Ascending aorta (tissue), 2 donors: Measurements from ENCODE around the gene PGK2. TPM values are rescaled to one million over a fixed set of nuclear protein-coding genes. Genes with fewer than 3 reads are reported as not detected.

ENCODE experiments used
- DNase-seq, 2 donors: peaks; one replicate each; pipeline ENCODE4 v3.0.0-alpha.2; 2019; ENCODE audit warnings: low spot score in 2 of 2
- H3K27ac ChIP-seq, 2 donors: fragments of 200-600 bp; sonication (generic); one replicate each; pipeline ENCODE4 v1.5.1; 2016 to 2017; ENCODE audit warnings: mild to moderate bottlenecking in 1 of 2
- H3K27me3 ChIP-seq: fragments of 200-600 bp; sonication (generic); one replicate; pipeline ENCODE4 v1.5.1; 2017
- H3K36me3 ChIP-seq, 2 donors: fragments of 200-600 bp; sonication (generic); one replicate each; pipeline ENCODE4 v1.5.1; 2016
- H3K4me1 ChIP-seq, 2 donors: fragments of 200-600 bp; sonication (generic); one replicate each; pipeline ENCODE4 v1.5.1; 2016 to 2017; ENCODE audit warnings: mild to moderate bottlenecking in 1 of 2
- H3K4me3 ChIP-seq, 2 donors: fragments of 200-600 bp; sonication (generic); one replicate each; pipeline ENCODE4 v1.5.1; 2016 to 2017; ENCODE audit warnings: mild to moderate bottlenecking in 1 of 2
- H3K9me3 ChIP-seq, 2 donors: fragments of 200-600 bp; sonication (generic); one replicate each; pipeline ENCODE4 v1.5.1; 2016
- intact Hi-C: fragments of 100-400 bp; cut with DNase I; formaldehyde crosslinking; loops from one replicate; pipeline ENCODE4 v1.15.1; 2023
- total RNA-seq: library from RNA; depleted of rRNA; stranded (reverse); fragments of >200 nt; gene quantifications from one replicate; pipeline ENCODE4 v1.1.0, GENCODE V29; 2016
- TF ChIP-seq, protein P1 (sequence below), 3 experiments: fragments of 200-600 bp in 2 of 3; fragments of 450-650 bp in 1 of 3; sonication (generic) in 2 of 3; IDR thresholded peaks; one replicate each; pipeline ENCODE4 v1.5.1; 2016 to 2019; ENCODE audit warnings: antibody characterized with exemption in 3 of 3, mild to moderate bottlenecking in 1 of 3, moderate library complexity in 1 of 3

Gene PGK2
- total RNA-seq: not detected

GRCh38 chr6:49787176-49787575, at the start of gene PGK2:
TSS of gene PGK2 (minus strand) at chr6:49787285. CDS start at chr6:49787187, 98 bp downstream.
- H3K4me3 ChIP-seq: no peak within 1 kb of the TSS
- H3K27me3 ChIP-seq: no peaks in the 10 kb centered on the region
- DNase-seq: no peak
- no peaks in the 10 kb centered on the region for H3K36me3 ChIP-seq
- H3K27ac ChIP-seq: no peak within 1 kb of the TSS
- H3K4me1 ChIP-seq: no peaks in the 10 kb centered on the region
- H3K9me3 ChIP-seq: no peaks in the 10 kb centered on the region
- intact Hi-C loops: no loop called here
- TF ChIP-seq, protein P1, sequence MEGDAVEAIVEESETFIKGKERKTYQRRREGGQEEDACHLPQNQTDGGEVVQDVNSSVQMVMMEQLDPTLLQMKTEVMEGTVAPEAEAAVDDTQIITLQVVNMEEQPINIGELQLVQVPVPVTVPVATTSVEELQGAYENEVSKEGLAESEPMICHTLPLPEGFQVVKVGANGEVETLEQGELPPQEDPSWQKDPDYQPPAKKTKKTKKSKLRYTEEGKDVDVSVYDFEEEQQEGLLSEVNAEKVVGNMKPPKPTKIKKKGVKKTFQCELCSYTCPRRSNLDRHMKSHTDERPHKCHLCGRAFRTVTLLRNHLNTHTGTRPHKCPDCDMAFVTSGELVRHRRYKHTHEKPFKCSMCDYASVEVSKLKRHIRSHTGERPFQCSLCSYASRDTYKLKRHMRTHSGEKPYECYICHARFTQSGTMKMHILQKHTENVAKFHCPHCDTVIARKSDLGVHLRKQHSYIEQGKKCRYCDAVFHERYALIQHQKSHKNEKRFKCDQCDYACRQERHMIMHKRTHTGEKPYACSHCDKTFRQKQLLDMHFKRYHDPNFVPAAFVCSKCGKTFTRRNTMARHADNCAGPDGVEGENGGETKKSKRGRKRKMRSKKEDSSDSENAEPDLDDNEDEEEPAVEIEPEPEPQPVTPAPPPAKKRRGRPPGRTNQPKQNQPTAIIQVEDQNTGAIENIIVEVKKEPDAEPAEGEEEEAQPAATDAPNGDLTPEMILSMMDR (IDR thresholded peaks at IDR 0.05): no peak

GRCh38 chr6:49835140-49835539, 48.1 kb upstream of the PGK2 start:
- no peaks in the 10 kb centered on the region for H3K27me3 ChIP-seq
- no peaks in the 10 kb centered on the region for H3K36me3 ChIP-seq
- no peaks in the 10 kb centered on the region for H3K4me1 ChIP-seq
- no peaks in the 10 kb centered on the region for H3K9me3 ChIP-seq
- intact Hi-C loops: no loop called here
- TF ChIP-seq, protein P1 (IDR thresholded peaks at IDR 0.05): no peak
- no peak for DNase-seq
- H3K4me3 ChIP-seq: no peak overlapping the region
- H3K27ac ChIP-seq: no peak overlapping the region

GRCh38 chr6:49833386-49833785, 46.3 kb upstream of the PGK2 start:
- intact Hi-C loops: no loop called here
- Histone ChIP-seq H3K27ac (no peak overlapping the region), H3K27me3 (no peaks in the 10 kb centered on the region), H3K4me3 (no peak overlapping the region), H3K9me3 (no peaks in the 10 kb centered on the region), H3K36me3 (no peaks in the 10 kb centered on the region), H3K4me1 (no peaks in the 10 kb centered on the region)
- TF ChIP-seq, protein P1 (IDR thresholded peaks at IDR 0.05): no peak
- DNase-seq: no peak

DNA sequence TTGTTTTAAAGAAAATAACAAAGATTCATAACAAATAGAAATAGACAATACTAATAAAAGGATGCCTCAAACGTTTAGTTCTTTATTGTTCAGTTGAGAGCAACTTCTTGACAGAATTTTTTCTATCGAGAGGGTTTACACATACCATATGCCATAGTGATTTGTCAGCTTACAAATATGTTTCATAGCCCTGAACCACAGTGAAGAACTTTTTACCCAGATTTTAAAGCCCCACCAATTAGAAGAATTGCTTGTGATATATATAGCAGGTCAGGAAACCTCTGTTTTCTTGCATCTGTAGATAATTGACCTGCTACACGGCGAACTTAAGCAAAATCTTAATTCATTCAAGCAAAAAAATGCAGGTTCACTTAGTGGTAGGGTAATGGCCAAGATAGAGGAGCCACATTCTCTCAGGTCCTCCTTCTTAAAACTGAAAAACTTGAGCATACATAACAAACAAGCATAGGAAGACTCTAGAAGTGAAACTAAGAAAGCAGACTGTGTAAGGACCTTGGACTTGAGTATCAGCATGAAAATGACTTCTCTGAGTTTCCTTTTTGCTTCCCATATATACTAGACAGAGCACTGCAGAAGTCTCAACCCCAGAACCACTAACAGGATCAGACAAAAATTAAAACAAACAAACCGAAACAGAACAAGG, 39.8 kb upstream of the PGK2 start:
- Histone ChIP-seq H3K27ac (no peak overlapping the region), H3K27me3 (no peaks in the 10 kb centered on the region), H3K4me1 (no peaks in the 10 kb centered on the region), H3K4me3 (no peak overlapping the region), H3K9me3 (no peaks in the 10 kb centered on the region), H3K36me3 (no peaks in the 10 kb centered on the region)
- intact Hi-C loops: no loop called here
- TF ChIP-seq, protein P1 (IDR thresholded peaks at IDR 0.05): no peak
- no peak for DNase-seq

- TF ChIP-seq, protein P1 (IDR thresholded peaks at IDR 0.05): no peak
- H3K36me3 ChIP-seq: no peaks in the 10 kb centered on the region
- H3K4me1 ChIP-seq: no peaks in the 10 kb centered on the region
- H3K27ac ChIP-seq: no peak overlapping the region
- no peak overlapping the region for H3K4me3 ChIP-seq
- no peaks in the 10 kb centered on the region for H3K27me3 ChIP-seq
- H3K9me3 ChIP-seq: no peaks in the 10 kb centered on the region
- DNase-seq: no peak
- intact Hi-C loops: no loop called here
Measured at GRCh38 chr6:49815166-49815565, 28.1 kb upstream of the PGK2 start.

DNA sequence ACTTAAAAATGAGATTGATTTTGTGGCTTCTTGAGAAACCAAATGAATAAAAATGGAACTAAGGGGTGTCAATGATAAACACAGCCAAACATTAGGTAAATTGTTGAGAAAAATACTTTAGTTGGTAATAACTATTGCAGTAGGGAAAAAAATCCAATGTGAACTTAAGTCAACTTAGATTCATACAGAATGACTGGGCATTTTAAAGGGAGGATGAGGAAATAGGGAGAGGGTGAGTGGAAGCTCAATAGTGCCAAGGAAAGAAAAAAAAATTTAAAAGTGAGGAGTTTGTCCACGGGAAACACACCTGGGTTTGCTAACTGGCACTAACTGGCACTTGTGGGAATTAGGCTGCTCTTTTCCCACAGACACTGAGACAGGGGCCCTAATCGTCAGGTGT, 26.2 kb upstream of the PGK2 start:
- H3K4me1 ChIP-seq: no peaks in the 10 kb centered on the region
- H3K9me3 ChIP-seq: no peaks in the 10 kb centered on the region
- H3K36me3 ChIP-seq: no peaks in the 10 kb centered on the region
- DNase-seq: no peak
- H3K4me3 ChIP-seq: no peak overlapping the region
- H3K27me3 ChIP-seq: no peaks in the 10 kb centered on the region
- TF ChIP-seq, protein P1 (IDR thresholded peaks at IDR 0.05): no peak
- intact Hi-C loops: no loop called here
- H3K27ac ChIP-seq: no peak overlapping the region
